CD4-positive, alpha-beta T cell (primary cell): Measurements from ENCODE around the gene ADO. TPM values are rescaled to one million over a fixed set of nuclear protein-coding genes. Genes with fewer than 3 reads are reported as not detected.

Source experiments
- ATAC-seq: fragments of 200-7000 bp; cut with Tn5 transposase; one replicate; pipeline ENCODE4 v1.10.0; 2022; ENCODE audit warnings: mild to moderate bottlenecking; ENCODE audit not compliant: poor library complexity
- CTCF ChIA-PET: fragments of 350-600 bp; sonication (Branson Sonifier 250); formaldehyde crosslinking; loops from one replicate; lab custom pipeline; 2021; ENCODE audit warnings: antibody characterized with exemption, inconsistent platforms; lab: Charles Lee
- POLR2A ChIA-PET: fragments of 350-600 bp; sonication (Branson Sonifier 250); formaldehyde crosslinking; loops from one replicate; lab custom pipeline; 2021; ENCODE audit warnings: antibody characterized with exemption, inconsistent platforms; lab: Charles Lee
- DNase-seq, 14 experiments: peaks; one replicate each; pipeline ENCODE4 v3.0.0-alpha.2; 2013 to 2020; ENCODE audit warnings: mixed read lengths in 2 of 14
- H3K27ac ChIP-seq, 2 donors: one replicate each; pipeline versions ENCODE4 v1.5.1 to v1.7.0; 2013; ENCODE audit warnings: low read length in 2 of 2, low read depth in 1 of 2, mild to moderate bottlenecking in 1 of 2
- H3K27me3 ChIP-seq, 2 experiments: 1 replicate in 1 of 2; 2 replicates in 1 of 2; pipeline versions ENCODE4 v1.6.1 to v1.7.0; 2013; ENCODE audit warnings: low read length in 2 of 2, control low read depth in 1 of 2, mild to moderate bottlenecking in 1 of 2, moderate library complexity in 1 of 2; ENCODE audit not compliant: insufficient read depth in 2 of 2, control insufficient read depth in 1 of 2
- H3K36me3 ChIP-seq: one replicate; pipeline ENCODE4 v1.6.1; 2013; ENCODE audit warnings: low read length, control low read depth; ENCODE audit not compliant: insufficient read depth
- H3K4me1 ChIP-seq: one replicate; pipeline ENCODE4 v1.6.1; 2013; ENCODE audit warnings: low read length, control low read depth; ENCODE audit not compliant: insufficient read depth
- H3K4me3 ChIP-seq: one replicate; pipeline ENCODE4 v1.5.1; 2013; ENCODE audit warnings: mild to moderate bottlenecking, low read length, moderate library complexity
- H3K9me3 ChIP-seq, 2 experiments: 1 replicate in 1 of 2; 2 replicates in 1 of 2; pipeline versions ENCODE4 v1.6.1 to v1.7.0; 2013; ENCODE audit warnings: low read length in 2 of 2, mild to moderate bottlenecking in 2 of 2, control low read depth in 1 of 2, moderate library complexity in 1 of 2; ENCODE audit not compliant: control insufficient read depth in 1 of 2, insufficient read depth in 1 of 2
- H3K27ac Mint-ChIP-seq: one replicate; pipeline ENCODE4 v1.8.0; 2020; ENCODE audit warnings: mixed read lengths
- H3K27me3 Mint-ChIP-seq: one replicate; pipeline ENCODE4 v1.8.0; 2021; ENCODE audit warnings: mixed read lengths
- H3K36me3 Mint-ChIP-seq: one replicate; pipeline ENCODE4 v1.8.0; 2021; ENCODE audit warnings: low read depth, mixed read lengths
- H3K4me1 Mint-ChIP-seq: one replicate; pipeline ENCODE4 v1.8.0; 2021; ENCODE audit warnings: low read depth, mixed read lengths
- H3K4me3 Mint-ChIP-seq: one replicate; pipeline ENCODE4 v1.8.0; 2020; ENCODE audit warnings: mild to moderate bottlenecking, mixed read lengths
- H3K9me3 Mint-ChIP-seq: one replicate; pipeline ENCODE4 v1.8.0; 2020; ENCODE audit warnings: mixed read lengths
- intact Hi-C, 2 experiments: fragments of 100-400 bp; cut with DNase I in 1 of 2; cut with micrococcal nuclease in 1 of 2; formaldehyde crosslinking; loops; one replicate each; pipeline versions ENCODE4 v1.15.1 to v1.9.0; 2023 to 2025; cut with DNase I, micrococcal nuclease
- total RNA-seq, 174 experiments: library from RNA in 2 of 174; stranded (reverse) in 2 of 174; gene quantifications; one replicate each; pipeline ENCODE4 v1.2.3 and lab custom pipeline; 2021 to 2026
- TF ChIP-seq, protein P1 (sequence below): fragments of 200-600 bp; IDR thresholded peaks from one replicate; pipeline ENCODE4 v1.8.0; 2022; ENCODE audit warnings: antibody characterized with exemption, mild to moderate bottlenecking

Gene ADO
- total RNA-seq, 2 experiments from 2014 or later: 14.3 to 15.9 TPM

DNA sequence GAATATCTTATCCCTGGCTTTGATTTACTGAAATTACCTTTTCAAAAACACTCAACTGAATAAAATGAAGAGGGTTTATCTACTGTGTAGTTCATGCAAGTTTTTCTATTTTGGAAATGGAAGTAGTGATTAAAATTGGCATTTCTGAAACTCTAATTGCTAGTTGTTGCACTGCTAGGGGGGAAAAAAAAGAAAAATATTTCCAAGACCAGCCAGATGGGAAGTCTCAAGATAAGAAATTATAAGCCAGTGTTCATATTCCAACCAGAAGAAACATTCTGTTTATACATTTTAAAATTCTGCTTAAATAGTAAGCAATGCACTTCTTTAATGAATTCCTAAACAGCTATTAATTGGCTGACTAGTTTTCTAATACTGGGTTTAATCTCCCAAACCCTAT is 9.4 kb upstream of the ADO start:
- Mint-ChIP-seq H3K4me3 (no peak overlapping the region), H3K27ac (no peak overlapping the region), H3K36me3 (no peaks in the 10 kb centered on the region), H3K27me3 (peaks cover 52% of the 10 kb centered on the region), H3K4me1 (no peaks in the 10 kb centered on the region), H3K9me3 (no peaks in the 10 kb centered on the region)
- H3K27me3 ChIP-seq: peaks cover 0 to 11% of the 10 kb centered on the region in 2 experiments
- no peaks in the 10 kb centered on the region for H3K36me3 ChIP-seq
- H3K4me3 ChIP-seq: no peak overlapping the region
- no peak overlapping the region for H3K27ac ChIP-seq
- TF ChIP-seq, protein P1, sequence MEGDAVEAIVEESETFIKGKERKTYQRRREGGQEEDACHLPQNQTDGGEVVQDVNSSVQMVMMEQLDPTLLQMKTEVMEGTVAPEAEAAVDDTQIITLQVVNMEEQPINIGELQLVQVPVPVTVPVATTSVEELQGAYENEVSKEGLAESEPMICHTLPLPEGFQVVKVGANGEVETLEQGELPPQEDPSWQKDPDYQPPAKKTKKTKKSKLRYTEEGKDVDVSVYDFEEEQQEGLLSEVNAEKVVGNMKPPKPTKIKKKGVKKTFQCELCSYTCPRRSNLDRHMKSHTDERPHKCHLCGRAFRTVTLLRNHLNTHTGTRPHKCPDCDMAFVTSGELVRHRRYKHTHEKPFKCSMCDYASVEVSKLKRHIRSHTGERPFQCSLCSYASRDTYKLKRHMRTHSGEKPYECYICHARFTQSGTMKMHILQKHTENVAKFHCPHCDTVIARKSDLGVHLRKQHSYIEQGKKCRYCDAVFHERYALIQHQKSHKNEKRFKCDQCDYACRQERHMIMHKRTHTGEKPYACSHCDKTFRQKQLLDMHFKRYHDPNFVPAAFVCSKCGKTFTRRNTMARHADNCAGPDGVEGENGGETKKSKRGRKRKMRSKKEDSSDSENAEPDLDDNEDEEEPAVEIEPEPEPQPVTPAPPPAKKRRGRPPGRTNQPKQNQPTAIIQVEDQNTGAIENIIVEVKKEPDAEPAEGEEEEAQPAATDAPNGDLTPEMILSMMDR: no peak
- POLR2A ChIA-PET: interaction anchor here (1.5 kb wide), 1 partner anchor 9 kb away, joined by 5 read pairs; the partner anchor contains the start of gene ADO
- no peaks in the 10 kb centered on the region for H3K9me3 ChIP-seq
- no peak for DNase-seq
- no peak for ATAC-seq
- CTCF ChIA-PET: no interaction called here
- intact Hi-C loops: no loop called here
- no peaks in the 10 kb centered on the region for H3K4me1 ChIP-seq

DNA sequence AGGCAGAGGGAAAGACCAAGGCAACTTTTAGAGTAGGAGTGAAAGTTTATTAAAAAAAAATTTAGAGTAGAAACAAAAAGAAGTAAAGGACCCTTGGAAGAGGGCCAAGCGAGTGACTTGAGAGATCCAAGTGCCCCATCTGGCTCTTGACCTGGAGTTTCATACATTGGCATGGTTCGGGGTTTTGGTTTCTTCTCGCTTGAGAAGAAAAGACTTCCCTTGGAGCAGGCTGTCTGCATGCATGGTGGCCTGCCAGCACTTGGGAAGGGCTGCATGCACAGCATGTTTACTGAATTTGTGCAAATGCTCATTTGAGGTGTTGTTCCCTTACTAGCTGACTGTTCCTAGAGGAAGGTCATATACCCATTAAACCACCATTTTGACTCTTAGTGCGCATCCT is 8.8 kb upstream of the ADO start:
- H3K4me1 ChIP-seq: no peaks in the 10 kb centered on the region
- peaks cover 0 to 11% of the 10 kb centered on the region in 2 experiments for H3K27me3 ChIP-seq
- Mint-ChIP-seq H3K4me1 (no peaks in the 10 kb centered on the region), H3K27ac (no peak overlapping the region), H3K27me3 (peaks cover 52% of the 10 kb centered on the region), H3K4me3 (no peak overlapping the region), H3K36me3 (no peaks in the 10 kb centered on the region), H3K9me3 (no peaks in the 10 kb centered on the region)
- H3K9me3 ChIP-seq: no peaks in the 10 kb centered on the region
- H3K27ac ChIP-seq: no peak overlapping the region
- TF ChIP-seq, protein P1: no peak
- H3K36me3 ChIP-seq: no peaks in the 10 kb centered on the region
- DNase-seq (no peak), ATAC-seq (no peak)
- POLR2A ChIA-PET: interaction anchor here (1.5 kb wide), 1 partner anchor 9 kb away, joined by 5 read pairs; the partner anchor contains the start of gene ADO
- intact Hi-C loops: no loop called here
- CTCF ChIA-PET: no interaction called here
- no peak overlapping the region for H3K4me3 ChIP-seq

DNA sequence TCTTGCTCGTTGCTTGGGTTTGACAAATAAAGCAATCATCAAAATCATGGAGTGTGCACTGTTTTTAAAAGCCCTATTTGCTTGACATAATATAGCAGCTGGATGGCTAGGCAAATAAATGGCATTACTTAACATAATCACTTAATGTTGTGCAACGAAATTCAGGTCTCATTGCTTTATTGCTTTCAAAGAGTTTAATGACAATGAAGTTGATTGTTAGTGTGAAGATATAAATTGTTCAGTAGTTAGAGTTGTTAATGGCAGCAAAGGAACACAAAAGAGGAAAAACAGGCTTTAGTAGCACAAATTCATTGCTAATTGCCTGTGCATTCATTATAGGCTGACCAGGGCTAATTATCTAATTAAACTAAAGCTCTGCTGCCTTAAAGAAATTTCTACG is 7.6 kb upstream of the ADO start:
- H3K27me3 ChIP-seq: peaks cover 0 to 11% of the 10 kb centered on the region in 2 experiments
- H3K4me1 ChIP-seq: no peaks in the 10 kb centered on the region
- H3K4me3 Mint-ChIP-seq: no peak overlapping the region
- H3K36me3 Mint-ChIP-seq: no peaks in the 10 kb centered on the region
- POLR2A ChIA-PET: interaction anchor here (0.6 kb wide), 1 partner anchor 64 kb away, joined by 3 read pairs; no protein-coding TSS in a partner anchor
- DNase-seq (no peak), ATAC-seq (no peak)
- intact Hi-C loops: no loop called here
- H3K9me3 Mint-ChIP-seq: no peaks in the 10 kb centered on the region
- peaks cover 47% of the 10 kb centered on the region for H3K27me3 Mint-ChIP-seq
- no peak overlapping the region for H3K27ac Mint-ChIP-seq
- no peaks in the 10 kb centered on the region for H3K4me1 Mint-ChIP-seq
- TF ChIP-seq, protein P1: no peak
- CTCF ChIA-PET: interaction anchor here (1.0 to 1.3 kb wide), 2 partner anchors 21 to 64 kb away, joined by 3 read pairs; no protein-coding TSS in a partner anchor
- no peak overlapping the region for H3K4me3 ChIP-seq
- H3K27ac ChIP-seq: no peak overlapping the region
- no peaks in the 10 kb centered on the region for H3K9me3 ChIP-seq
- no peaks in the 10 kb centered on the region for H3K36me3 ChIP-seq
